Activated naive CD8-positive, alpha-beta T cell treated with anti-CD3 and anti-CD28 coated beads for 36 hours (primary cell): ENCODE data around the gene ADIPOR2. TPM values are rescaled to one million over a fixed set of nuclear protein-coding genes. Genes with fewer than 3 reads are reported as not detected.
"Not testable (repeated sequence)": the region's sequence is repeated elsewhere in the genome, so short reads cannot be mapped to it uniquely, and the experiment has no call there.

Experiments used
- DNase-seq: peaks from one replicate; pipeline ENCODE4 v3.0.0; 2021
- H3K27ac Mint-ChIP-seq: one replicate; pipeline ENCODE4 v1.8.0; 2022; ENCODE audit warnings: mild to moderate bottlenecking, moderate library complexity, mixed read lengths
- H3K27me3 Mint-ChIP-seq: one replicate; pipeline ENCODE4 v1.8.0; 2022; ENCODE audit warnings: mild to moderate bottlenecking, mixed read lengths
- H3K36me3 Mint-ChIP-seq: one replicate; pipeline ENCODE4 v1.8.0; 2021; ENCODE audit warnings: mild to moderate bottlenecking, mixed read lengths
- H3K4me1 Mint-ChIP-seq: one replicate; pipeline ENCODE4 v1.8.0; 2021; ENCODE audit warnings: mixed read lengths
- H3K4me3 Mint-ChIP-seq: one replicate; pipeline ENCODE4 v1.8.0; 2022; ENCODE audit warnings: mild to moderate bottlenecking, moderate library complexity, mixed read lengths
- H3K9me3 Mint-ChIP-seq: one replicate; pipeline ENCODE4 v1.8.0; 2022; ENCODE audit warnings: mixed read lengths
- total RNA-seq, 2 experiments: library from RNA; stranded (reverse); gene quantifications; one replicate each; pipeline ENCODE4 v1.2.3, GENCODE V29; 2021

The ADIPOR2 gene
- total RNA-seq, 2 experiments from 2014 or later: 59.8 to 62.9 TPM

DNA sequence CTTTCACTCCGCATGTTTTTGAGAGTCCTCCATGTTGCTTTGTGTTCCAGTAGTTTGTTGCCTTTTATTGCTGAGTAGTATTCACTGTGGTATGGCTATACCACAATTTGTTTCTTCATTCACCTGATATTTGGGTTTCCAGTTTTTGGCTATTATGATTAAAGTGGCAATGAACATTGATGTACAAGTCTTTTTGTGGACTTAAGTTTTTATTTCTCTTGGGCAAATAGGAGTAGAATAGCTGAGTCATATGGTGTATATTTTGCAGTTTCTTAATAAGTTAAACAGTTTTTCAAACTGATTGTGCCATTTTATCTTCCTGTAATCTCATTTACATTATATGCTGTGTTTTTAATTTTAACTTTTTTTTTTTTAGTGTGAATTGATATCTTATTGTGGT lies 16.2 kb downstream of the ADIPOR2 start:
- no peaks in the 10 kb centered on the region for H3K27me3 Mint-ChIP-seq
- H3K9me3 Mint-ChIP-seq: no peaks in the 10 kb centered on the region
- no peak overlapping the region for H3K4me3 Mint-ChIP-seq
- peaks cover 49% of the 10 kb centered on the region for H3K4me1 Mint-ChIP-seq
- no peak overlapping the region for H3K27ac Mint-ChIP-seq
- DNase-seq: no peak
- H3K36me3 Mint-ChIP-seq: peaks cover 24% of the 10 kb centered on the region

GRCh38 chr12:1709968-1710367 lies 19.1 kb downstream of the ADIPOR2 start:
- H3K4me3 Mint-ChIP-seq, H3K27ac Mint-ChIP-seq, H3K27me3 Mint-ChIP-seq, H3K9me3 Mint-ChIP-seq, DNase-seq: not testable (repeated sequence)
- Mint-ChIP-seq H3K4me1 (peaks cover 38% of the 10 kb centered on the region), H3K36me3 (peaks cover 40% of the 10 kb centered on the region)

- not testable (repeated sequence) for H3K27ac Mint-ChIP-seq, DNase-seq, H3K4me3 Mint-ChIP-seq, H3K27me3 Mint-ChIP-seq, H3K9me3 Mint-ChIP-seq
- Mint-ChIP-seq H3K4me1 (peaks cover 37% of the 10 kb centered on the region), H3K36me3 (peaks cover 48% of the 10 kb centered on the region)
These were observed 20.0 kb downstream of the ADIPOR2 start for GRCh38 chr12:1710870-1711269.

DNA sequence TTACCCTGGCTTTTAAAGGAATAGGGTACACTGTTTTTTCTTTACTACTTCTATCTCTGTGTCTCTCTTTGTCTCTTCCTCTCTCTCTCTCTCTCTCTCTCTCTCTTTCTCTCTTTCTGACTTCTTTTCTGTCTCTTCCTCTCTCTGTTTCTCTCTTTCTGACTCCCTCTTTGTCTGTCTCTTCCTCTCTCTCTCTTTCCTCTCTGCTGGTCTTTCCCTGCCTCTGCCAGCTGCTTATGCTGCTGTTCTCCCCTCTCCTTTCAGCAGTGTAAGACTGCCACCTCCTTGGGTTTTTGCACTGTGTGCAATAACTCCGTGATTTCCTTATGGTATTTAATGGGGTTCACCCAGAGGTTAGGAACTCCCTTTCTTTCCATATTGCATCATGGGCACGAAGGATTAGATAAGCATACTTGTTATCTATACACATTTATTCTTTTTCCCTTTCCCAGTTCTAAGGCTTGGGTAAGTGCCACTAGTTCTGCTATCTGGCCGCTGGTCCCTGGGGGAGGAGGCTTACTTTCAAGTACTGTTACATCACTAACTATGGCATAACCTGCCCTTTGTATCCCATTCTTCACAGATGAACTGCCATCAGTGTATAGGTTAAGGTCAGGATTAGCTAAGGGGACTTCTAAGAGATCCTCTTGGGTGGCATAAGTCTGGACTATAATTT lies 20.8 kb downstream of the ADIPOR2 start:
- H3K27me3 Mint-ChIP-seq, H3K4me3 Mint-ChIP-seq, H3K27ac Mint-ChIP-seq, DNase-seq: not testable (repeated sequence)
- Mint-ChIP-seq H3K36me3 (peaks cover 51% of the 10 kb centered on the region), H3K4me1 (peaks cover 40% of the 10 kb centered on the region), H3K9me3 (peaks cover 12% of the 10 kb centered on the region)

DNA sequence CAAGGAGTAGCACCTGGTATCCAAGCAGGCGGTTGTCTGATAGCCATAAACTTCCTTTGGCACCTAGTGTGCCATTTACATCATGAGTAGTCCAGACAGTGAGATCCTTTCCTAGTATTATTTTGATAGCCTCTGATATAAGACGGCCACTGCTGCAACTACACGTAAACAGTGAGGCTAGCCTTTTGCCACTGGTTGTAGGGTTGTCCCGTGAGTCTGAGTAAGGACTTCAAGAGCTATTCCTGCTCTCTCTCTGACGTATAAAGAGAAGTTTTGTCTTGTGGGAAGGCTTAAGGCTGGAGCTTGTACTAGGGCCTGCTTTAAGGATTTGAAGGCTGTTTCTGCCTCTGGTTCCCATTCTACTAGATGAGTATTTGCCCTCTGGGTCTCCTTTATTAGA lies 21.4 kb downstream of the ADIPOR2 start:
- not testable (repeated sequence) for H3K27me3 Mint-ChIP-seq, H3K4me3 Mint-ChIP-seq, DNase-seq, H3K27ac Mint-ChIP-seq
- Mint-ChIP-seq H3K9me3 (peaks cover 12% of the 10 kb centered on the region), H3K36me3 (peaks cover 48% of the 10 kb centered on the region), H3K4me1 (peaks cover 38% of the 10 kb centered on the region)

GRCh38 chr12:1712852-1713251 lies 22.0 kb downstream of the ADIPOR2 start:
- not testable (repeated sequence) for H3K27me3 Mint-ChIP-seq, H3K27ac Mint-ChIP-seq, H3K4me3 Mint-ChIP-seq, DNase-seq
- H3K36me3 Mint-ChIP-seq: peaks cover 48% of the 10 kb centered on the region
- peaks cover 12% of the 10 kb centered on the region for H3K9me3 Mint-ChIP-seq
- peaks cover 38% of the 10 kb centered on the region for H3K4me1 Mint-ChIP-seq

DNA sequence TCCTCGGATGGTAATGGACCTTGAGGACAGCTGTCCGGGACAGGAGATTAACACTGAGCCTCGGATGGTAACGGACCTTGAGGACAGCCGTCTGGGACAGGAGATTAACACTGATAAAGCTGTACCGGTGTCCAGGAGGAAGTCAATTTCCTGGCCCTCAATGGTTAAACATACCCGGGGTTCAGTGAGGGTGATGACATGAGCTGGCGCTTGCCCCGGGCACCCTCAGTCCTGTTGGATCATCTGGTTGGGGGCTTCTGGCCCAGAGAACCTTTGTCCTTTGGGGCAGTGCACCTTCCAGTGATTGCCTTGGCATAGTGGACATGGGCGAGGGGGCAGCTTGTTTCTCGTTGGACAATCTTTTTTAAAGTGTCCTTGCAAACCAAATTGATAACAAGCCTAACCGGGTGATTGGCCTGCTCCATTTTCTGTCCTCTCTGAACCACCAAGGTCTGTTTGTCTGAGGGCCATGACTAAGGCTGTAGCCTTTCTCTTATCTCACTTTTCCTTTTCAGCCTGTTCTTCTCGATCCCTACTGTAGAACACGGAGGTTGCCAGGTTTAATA lies 23.0 kb downstream of the ADIPOR2 start:
- H3K27ac Mint-ChIP-seq, H3K27me3 Mint-ChIP-seq, DNase-seq, H3K4me3 Mint-ChIP-seq: not testable (repeated sequence)
- peaks cover 38% of the 10 kb centered on the region for H3K4me1 Mint-ChIP-seq
- H3K36me3 Mint-ChIP-seq: peaks cover 47% of the 10 kb centered on the region
- H3K9me3 Mint-ChIP-seq: peaks cover 12% of the 10 kb centered on the region

- not testable (repeated sequence) for H3K27ac Mint-ChIP-seq, H3K27me3 Mint-ChIP-seq, H3K4me3 Mint-ChIP-seq
- peak; percentile 4 for DNase-seq
- Mint-ChIP-seq H3K4me1 (peaks cover 32% of the 10 kb centered on the region), H3K36me3 (peaks cover 35% of the 10 kb centered on the region), H3K9me3 (peaks cover 12% of the 10 kb centered on the region)
These were observed 24.6 kb downstream of the ADIPOR2 start for GRCh38 chr12:1715459-1715858.

DNA sequence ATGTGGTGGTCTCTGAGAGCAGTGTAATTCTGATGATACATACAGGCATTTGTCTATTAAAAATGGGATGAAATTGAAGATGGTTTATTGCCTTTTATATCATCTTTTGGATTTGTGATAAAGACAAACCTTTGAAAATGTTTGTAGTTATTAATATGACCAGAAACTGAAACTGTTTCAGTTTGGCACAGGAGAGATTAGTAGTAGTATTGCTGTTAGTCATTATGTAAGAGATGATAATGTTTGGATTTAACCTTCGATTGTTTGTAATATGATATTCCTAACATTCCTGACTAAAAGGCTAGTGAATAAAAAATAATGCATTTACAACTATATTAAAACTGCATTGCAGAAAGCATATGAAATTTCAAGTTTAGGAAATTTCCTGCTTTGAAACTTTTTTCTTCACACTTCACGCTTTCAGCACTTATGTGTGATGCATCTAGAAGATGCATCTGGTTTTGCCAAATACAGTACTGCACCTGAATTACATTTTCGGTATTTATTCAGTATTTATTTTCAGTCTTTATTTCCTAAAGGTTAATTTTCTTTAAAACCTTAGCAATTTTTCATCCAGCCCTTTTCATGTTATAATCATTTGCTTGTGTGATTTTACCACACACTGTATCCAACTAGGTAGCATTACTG lies 25.5 kb downstream of the ADIPOR2 start:
- peaks cover 12% of the 10 kb centered on the region for H3K9me3 Mint-ChIP-seq
- peak overlapping the region; percentile 34 for H3K27ac Mint-ChIP-seq

DNA sequence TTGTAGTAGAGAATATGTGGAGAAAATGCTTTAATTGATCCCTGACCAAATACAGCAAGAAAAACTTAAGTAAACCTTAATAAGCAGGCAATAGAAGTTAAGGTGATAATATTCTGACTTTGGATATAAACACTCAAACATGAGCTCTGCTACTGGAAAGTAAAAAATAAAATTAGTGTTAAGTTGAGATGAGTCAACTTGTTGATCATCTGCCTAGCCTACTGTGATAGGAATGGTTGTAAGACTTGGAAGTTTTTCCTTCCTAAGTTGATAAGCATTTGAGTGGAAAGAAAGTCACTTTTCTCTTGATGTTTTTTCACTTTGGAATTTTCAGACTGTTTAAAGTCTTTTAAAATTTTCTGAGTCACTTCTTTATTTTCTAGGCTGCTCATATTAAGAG lies 26.0 kb downstream of the ADIPOR2 start:
- H3K4me1 Mint-ChIP-seq: peaks cover 36% of the 10 kb centered on the region
- peaks cover 12% of the 10 kb centered on the region for H3K9me3 Mint-ChIP-seq
- H3K4me3 Mint-ChIP-seq: no peak overlapping the region
- H3K27ac Mint-ChIP-seq: no peak overlapping the region
- no peaks in the 10 kb centered on the region for H3K27me3 Mint-ChIP-seq
- DNase-seq: no peak
- peaks cover 37% of the 10 kb centered on the region for H3K36me3 Mint-ChIP-seq

More for the DNA sequence above, 25.5 kb downstream of the ADIPOR2 start:
- Mint-ChIP-seq H3K4me3 (no peak overlapping the region), H3K27me3 (no peaks in the 10 kb centered on the region), H3K36me3 (peaks cover 35% of the 10 kb centered on the region), H3K4me1 (peaks cover 32% of the 10 kb centered on the region)
- no peak for DNase-seq

GRCh38 chr12:1719139-1719538 lies 28.3 kb downstream of the ADIPOR2 start:
- DNase-seq: no peak
- Mint-ChIP-seq H3K27ac (no peak overlapping the region), H3K4me3 (no peak overlapping the region), H3K36me3 (peaks cover 29% of the 10 kb centered on the region), H3K4me1 (peaks cover 41% of the 10 kb centered on the region), H3K9me3 (peaks cover 14% of the 10 kb centered on the region), H3K27me3 (no peaks in the 10 kb centered on the region)

DNA sequence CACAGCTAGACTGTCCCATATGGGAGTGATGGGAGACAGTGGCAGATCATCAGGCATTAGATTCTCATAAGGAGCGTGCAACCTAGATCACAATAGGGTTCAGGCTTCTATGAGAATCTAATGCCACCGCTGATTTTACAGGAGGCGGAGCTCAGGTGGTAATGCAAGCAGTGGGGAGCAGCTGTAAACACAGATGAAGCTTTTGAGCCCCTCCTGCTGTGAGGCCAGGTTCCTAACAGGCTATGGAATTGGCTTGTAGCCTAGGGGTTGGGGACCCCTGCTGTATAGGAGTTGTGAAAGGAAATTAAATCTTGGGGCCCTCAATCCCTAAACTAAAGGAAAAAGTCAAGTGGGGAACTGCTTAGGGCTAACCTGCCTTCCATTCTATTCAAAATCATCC lies 29.6 kb downstream of the ADIPOR2 start:
- H3K27ac Mint-ChIP-seq: no peak overlapping the region
- no peaks in the 10 kb centered on the region for H3K27me3 Mint-ChIP-seq
- H3K9me3 Mint-ChIP-seq: peaks cover 8% of the 10 kb centered on the region
- H3K4me3 Mint-ChIP-seq: no peak overlapping the region
- peaks cover 38% of the 10 kb centered on the region for H3K4me1 Mint-ChIP-seq
- H3K36me3 Mint-ChIP-seq: peaks cover 22% of the 10 kb centered on the region
- no peak for DNase-seq

DNA sequence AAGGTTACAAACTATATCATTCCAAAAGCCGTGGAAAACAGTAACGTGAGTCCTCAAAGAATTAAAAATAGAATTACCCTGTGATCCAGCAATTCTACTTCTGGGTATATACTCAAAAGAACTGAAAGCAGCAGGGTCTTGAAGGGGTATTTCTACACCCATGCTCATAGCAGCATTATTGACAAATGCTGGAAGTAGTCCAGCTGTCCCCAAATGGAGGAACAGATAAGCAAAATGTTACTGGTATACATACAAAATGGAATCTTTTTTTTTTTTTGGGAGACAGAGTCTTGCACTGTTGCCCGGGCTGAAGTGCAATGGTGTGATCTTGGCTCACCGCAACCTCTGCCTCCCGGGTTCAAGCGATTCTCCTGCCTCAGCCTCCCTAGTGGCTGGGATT lies 32.9 kb downstream of the ADIPOR2 start:
- no peak overlapping the region for H3K27ac Mint-ChIP-seq
- peaks cover 33% of the 10 kb centered on the region for H3K4me1 Mint-ChIP-seq
- no peak overlapping the region for H3K4me3 Mint-ChIP-seq
- peaks cover 29% of the 10 kb centered on the region for H3K36me3 Mint-ChIP-seq
- peaks cover 4% of the 10 kb centered on the region for H3K9me3 Mint-ChIP-seq
- no peaks in the 10 kb centered on the region for H3K27me3 Mint-ChIP-seq
- DNase-seq: no peak

DNA sequence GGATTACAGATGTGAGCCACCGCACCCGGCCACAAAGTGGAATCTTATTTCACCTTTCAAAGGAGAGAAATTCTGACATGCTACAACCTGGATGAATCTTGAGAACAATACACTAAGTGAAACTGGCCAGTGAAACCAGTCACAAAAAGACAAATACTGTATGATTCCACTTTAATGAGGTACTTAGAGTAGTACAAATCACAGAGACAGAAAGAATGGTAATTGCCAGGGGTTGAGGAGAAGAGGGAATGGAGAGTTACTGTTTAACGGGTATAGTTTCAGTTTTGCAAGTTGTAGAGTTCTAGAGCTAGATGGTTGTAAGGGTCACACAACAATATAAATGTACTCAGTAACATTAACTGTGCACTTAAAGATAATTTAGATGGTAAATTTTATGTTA lies 33.4 kb downstream of the ADIPOR2 start:
- H3K4me3 Mint-ChIP-seq: no peak overlapping the region
- H3K27me3 Mint-ChIP-seq: no peaks in the 10 kb centered on the region
- H3K4me1 Mint-ChIP-seq: peaks cover 36% of the 10 kb centered on the region
- H3K9me3 Mint-ChIP-seq: peaks cover 4% of the 10 kb centered on the region
- DNase-seq: no peak
- H3K27ac Mint-ChIP-seq: no peak overlapping the region
- peaks cover 33% of the 10 kb centered on the region for H3K36me3 Mint-ChIP-seq

GRCh38 chr12:1726753-1727152 lies 35.9 kb downstream of the ADIPOR2 start:
- peaks cover 4% of the 10 kb centered on the region for H3K9me3 Mint-ChIP-seq
- no peaks in the 10 kb centered on the region for H3K27me3 Mint-ChIP-seq
- H3K27ac Mint-ChIP-seq: no peak overlapping the region
- H3K4me1 Mint-ChIP-seq: peaks cover 29% of the 10 kb centered on the region
- no peak for DNase-seq
- no peak overlapping the region for H3K4me3 Mint-ChIP-seq
- H3K36me3 Mint-ChIP-seq: peaks cover 40% of the 10 kb centered on the region

GRCh38 chr12:1728824-1729223 lies 38.0 kb downstream of the ADIPOR2 start:
- Mint-ChIP-seq H3K4me3 (no peak overlapping the region), H3K36me3 (peaks cover 39% of the 10 kb centered on the region), H3K27ac (no peak overlapping the region), H3K4me1 (peaks cover 30% of the 10 kb centered on the region), H3K9me3 (peaks cover 4% of the 10 kb centered on the region), H3K27me3 (no peaks in the 10 kb centered on the region)
- no peak for DNase-seq
